Naive thymus-derived CD4-positive, alpha-beta T cell (primary cell): ENCODE data around the gene NR2C2. TPM values are rescaled to one million over a fixed set of nuclear protein-coding genes. Genes with fewer than 3 reads are reported as not detected.
A peak's percentile ranks its signal among the peaks of the same experiment; 100 is the strongest.

Experiments
- ATAC-seq: fragments of 150-1000 bp; cut with Tn5 transposase; 2 replicates; pipeline ENCODE4 v1.10.0; 2021; ENCODE audit warnings: mild to moderate bottlenecking, moderate library complexity
- CTCF ChIA-PET: fragments of 350-600 bp; sonication (Branson Sonifier 250); formaldehyde crosslinking; loops from one replicate; lab custom pipeline; 2021; ENCODE audit warnings: antibody characterized with exemption; lab: Charles Lee
- POLR2A ChIA-PET: fragments of 350-600 bp; sonication (Branson Sonifier 250); formaldehyde crosslinking; loops from one replicate; lab custom pipeline; 2021; ENCODE audit warnings: antibody characterized with exemption, inconsistent platforms; lab: Charles Lee
- DNase-seq, 9 donors: peaks; one replicate each; pipeline versions ENCODE4 v3.0.0 to v3.0.0-alpha.2; 2020 to 2022; ENCODE audit warnings: mixed read lengths in 1 of 9
- H3K27ac ChIP-seq: one replicate; pipeline ENCODE4 v1.7.0; 2013; ENCODE audit warnings: mild to moderate bottlenecking, low read depth, low read length, moderate library complexity
- H3K27me3 ChIP-seq, 2 donors: one replicate each; pipeline ENCODE4 v1.7.0; 2013; ENCODE audit warnings: low read length in 2 of 2, mild to moderate bottlenecking in 2 of 2, moderate library complexity in 2 of 2; ENCODE audit not compliant: control insufficient read depth in 2 of 2, insufficient read depth in 2 of 2
- H3K36me3 ChIP-seq, 3 experiments: 1 replicate in 2 of 3; 2 replicates in 1 of 3; pipeline ENCODE4 v1.7.0; 2013; ENCODE audit warnings: low read length in 3 of 3, mild to moderate bottlenecking in 3 of 3, moderate library complexity in 1 of 3; ENCODE audit not compliant: insufficient read depth in 3 of 3, control insufficient read depth in 2 of 3
- H3K4me1 ChIP-seq, 2 donors: one replicate each; pipeline ENCODE4 v1.7.0; 2013; ENCODE audit warnings: low read length in 2 of 2, mild to moderate bottlenecking in 2 of 2, moderate library complexity in 1 of 2; ENCODE audit not compliant: control insufficient read depth in 2 of 2, insufficient read depth in 2 of 2
- H3K4me3 ChIP-seq: 2 replicates; pipeline ENCODE4 v1.7.0; 2013; ENCODE audit warnings: mild to moderate bottlenecking, low read length
- H3K9me3 ChIP-seq, 3 experiments: 1 replicate in 2 of 3; 2 replicates in 1 of 3; pipeline ENCODE4 v1.7.0; 2013; ENCODE audit warnings: low read length in 3 of 3; ENCODE audit not compliant: control insufficient read depth in 2 of 3
- H3K27ac Mint-ChIP-seq, 9 donors: one replicate each; pipeline ENCODE4 v1.8.0; 2020 to 2022; ENCODE audit warnings: mixed read lengths in 9 of 9, mild to moderate bottlenecking in 8 of 9, moderate library complexity in 5 of 9, inconsistent platforms in 2 of 9
- H3K27me3 Mint-ChIP-seq, 5 donors: one replicate each; pipeline ENCODE4 v1.8.0; 2021 to 2022; ENCODE audit warnings: mixed read lengths in 5 of 5, mild to moderate bottlenecking in 1 of 5
- H3K36me3 Mint-ChIP-seq, 5 donors: one replicate each; pipeline ENCODE4 v1.8.0; 2020 to 2022; ENCODE audit warnings: mixed read lengths in 5 of 5, mild to moderate bottlenecking in 3 of 5, inconsistent platforms in 1 of 5
- H3K4me1 Mint-ChIP-seq, 7 donors: one replicate each; pipeline ENCODE4 v1.8.0; 2020 to 2022; ENCODE audit warnings: mixed read lengths in 7 of 7, mild to moderate bottlenecking in 3 of 7, inconsistent platforms in 1 of 7
- H3K4me3 Mint-ChIP-seq, 10 donors: one replicate each; pipeline ENCODE4 v1.8.0; 2020 to 2022; ENCODE audit warnings: mild to moderate bottlenecking in 10 of 10, mixed read lengths in 10 of 10, moderate library complexity in 6 of 10, inconsistent platforms in 2 of 10
- H3K9me3 Mint-ChIP-seq, 11 donors: one replicate each; pipeline ENCODE4 v1.8.0; 2020 to 2022; ENCODE audit warnings: mixed read lengths in 11 of 11, mild to moderate bottlenecking in 4 of 11, inconsistent platforms in 1 of 11, moderate library complexity in 1 of 11
- intact Hi-C, 2 donors: fragments of 100-400 bp; cut with micrococcal nuclease; formaldehyde crosslinking; loops; one replicate each; pipeline ENCODE4 v1.15.1; 2023
- polyA plus RNA-seq, 2 donors: library from polyadenylated mRNA; unstranded; fragments of 300-500 nt; fragmentation: Illumina TruSeq; gene quantifications; one replicate each; pipeline ENCODE4 v1.2.3, GENCODE V29; 2021
- total RNA-seq, 6 experiments: library from RNA in 5 of 6; stranded (reverse) in 5 of 6; gene quantifications; 1 replicate in 5 of 6; 2 replicates in 1 of 6; pipeline ENCODE4 v1.2.3 and lab custom pipeline; 2021 to 2026

NR2C2 gene
- total and polyA plus RNA-seq, 7 experiments from 2014 or later: 12.7 to 96.3 (median 55.7) TPM

- intact Hi-C loops: loop anchor here (1.0 to 10.0 kb wide), 19 partner anchors 11 to 1983 kb away; partner anchors contain the start of genes CAPN7 (in 2 of the 2), CCDC174 (in 2 of the 2), CHCHD4 (in 2 of the 2) and LSM3 (in 2 of the 2)
- peaks cover 0 to 33% (median 14%) of the 10 kb centered on the region in 5 donors for H3K36me3 Mint-ChIP-seq
- peaks cover 0 to 2% (median 0%) of the 10 kb centered on the region in 11 donors for H3K9me3 Mint-ChIP-seq
- Histone ChIP-seq H3K9me3 (no peaks in the 10 kb centered on the region), H3K36me3 (peaks cover 0 to 20% (median 0%) of the 10 kb centered on the region in 3 experiments), H3K4me3 (peak overlapping the region; percentile 93), H3K4me1 (peaks cover 19 to 22% of the 10 kb centered on the region in 2 donors), H3K27me3 (no peaks in the 10 kb centered on the region), H3K27ac (peak overlapping the region; percentile 99)
- H3K27ac Mint-ChIP-seq: peak overlapping the region; percentile 98 to 100 (median 100)
- H3K27me3 Mint-ChIP-seq: peaks cover 0 to 2% (median 0%) of the 10 kb centered on the region in 5 donors
- ChIA-PET POLR2A (interaction anchor here (0.7 to 2.0 kb wide), 7 partner anchors 13 to 769 kb away, joined by 3 to 15 read pairs (median 4); partner anchors contain the start of genes CCDC174, LSM3 and RBSN), CTCF (no interaction called here)
- H3K4me3 Mint-ChIP-seq: peak overlapping the region; percentile 97 to 100 (median 98)
- DNase-seq: peak; percentile 93 to 98 (median 96)
- H3K4me1 Mint-ChIP-seq: peaks cover 31 to 74% (median 60%) of the 10 kb centered on the region in 7 donors
- peak; percentile 94 for ATAC-seq
Observed at GRCh38 chr3:14947886-14948608, 664 bp downstream of the NR2C2 start.

GRCh38 chr3:14948609-14949038 lies 1.2 kb downstream of the NR2C2 start:
- H3K9me3 Mint-ChIP-seq: peaks cover 0 to 2% (median 0%) of the 10 kb centered on the region in 11 donors
- peak overlapping the region; percentile 78 for H3K27ac ChIP-seq
- ATAC-seq (no peak), DNase-seq (no peak)
- H3K36me3 Mint-ChIP-seq: peaks cover 0 to 29% (median 14%) of the 10 kb centered on the region in 5 donors
- peaks cover 31 to 73% (median 61%) of the 10 kb centered on the region in 7 donors for H3K4me1 Mint-ChIP-seq
- H3K27ac Mint-ChIP-seq: peak overlapping the region; percentile 28 to 100 (median 99)
- peaks cover 0 to 15% (median 0%) of the 10 kb centered on the region in 3 experiments for H3K36me3 ChIP-seq
- peak overlapping the region; percentile 97 to 100 (median 98) for H3K4me3 Mint-ChIP-seq
- ChIA-PET CTCF (no interaction called here), POLR2A (interaction anchor here (0.7 to 1.7 kb wide), 5 partner anchors 12 to 770 kb away, joined by 3 to 10 read pairs (median 4); partner anchors contain the start of genes CCDC174, LSM3 and RBSN)
- intact Hi-C loops: loop anchor here (1.0 to 10.0 kb wide), 15 partner anchors 11 to 1984 kb away; partner anchors contain the start of genes CCDC174 (in 2 of the 2), CHCHD4 (in 2 of the 2), LSM3 (in 2 of the 2) and MRPS25 (in 2 of the 2)
- H3K27me3 ChIP-seq: no peaks in the 10 kb centered on the region
- H3K4me3 ChIP-seq: peak overlapping the region; percentile 73
- H3K27me3 Mint-ChIP-seq: peaks cover 0 to 2% (median 0%) of the 10 kb centered on the region in 5 donors
- H3K4me1 ChIP-seq: peaks cover 19 to 22% of the 10 kb centered on the region in 2 donors
- no peaks in the 10 kb centered on the region for H3K9me3 ChIP-seq

- peak overlapping the region; percentile 97 to 100 (median 98) for H3K4me3 Mint-ChIP-seq
- ChIA-PET CTCF (no interaction called here), POLR2A (interaction anchor here (1.3 to 1.7 kb wide), 3 partner anchors 12 to 297 kb away, joined by 3 to 10 read pairs (median 8); partner anchors contain the start of genes CCDC174 and RBSN)
- H3K9me3 Mint-ChIP-seq: peaks cover 0 to 2% (median 0%) of the 10 kb centered on the region in 11 donors
- H3K4me1 Mint-ChIP-seq: peaks cover 31 to 73% (median 56%) of the 10 kb centered on the region in 7 donors
- Histone ChIP-seq H3K4me3 (peak overlapping the region; percentile 73), H3K9me3 (no peaks in the 10 kb centered on the region), H3K36me3 (peaks cover 0 to 10% (median 0%) of the 10 kb centered on the region in 3 experiments), H3K27ac (peak overlapping the region; percentile 78), H3K4me1 (peaks cover 19 to 22% of the 10 kb centered on the region in 2 donors), H3K27me3 (no peaks in the 10 kb centered on the region)
- peak overlapping the region; percentile 28 to 100 (median 99) for H3K27ac Mint-ChIP-seq
- intact Hi-C loops: loop anchor here (2.0 to 10.0 kb wide), 5 partner anchors 428 to 1984 kb away; no protein-coding TSS in a partner anchor
- H3K36me3 Mint-ChIP-seq: peaks cover 0 to 25% (median 11%) of the 10 kb centered on the region in 5 donors
- H3K27me3 Mint-ChIP-seq: peaks cover 0 to 2% (median 0%) of the 10 kb centered on the region in 5 donors
- no peak for DNase-seq
- ATAC-seq: no peak
Observed at GRCh38 chr3:14949126-14949525, 1.7 kb downstream of the NR2C2 start.

GRCh38 chr3:14950274-14950673 lies 2.9 kb downstream of the NR2C2 start:
- no peak for DNase-seq
- ChIA-PET POLR2A (interaction anchor here (0.9 kb wide), 1 partner anchor 299 kb away, joined by 3 read pairs; no protein-coding TSS in a partner anchor), CTCF (no interaction called here)
- Mint-ChIP-seq H3K27me3 (peaks cover 0 to 2% (median 0%) of the 10 kb centered on the region in 5 donors), H3K36me3 (peaks cover 0 to 21% (median 10%) of the 10 kb centered on the region in 5 donors), H3K4me1 (peaks cover 34 to 76% (median 65%) of the 10 kb centered on the region in 7 donors), H3K27ac (no peak overlapping the region), H3K4me3 (peak overlapping the region in 2 of 10 donors; percentile 7 to 98), H3K9me3 (peaks cover 0 to 2% (median 0%) of the 10 kb centered on the region in 11 donors)
- Histone ChIP-seq H3K9me3 (no peaks in the 10 kb centered on the region), H3K27me3 (no peaks in the 10 kb centered on the region), H3K4me1 (peaks cover 19 to 22% of the 10 kb centered on the region in 2 donors), H3K4me3 (no peak overlapping the region), H3K27ac (no peak overlapping the region), H3K36me3 (peaks cover 0 to 7% (median 0%) of the 10 kb centered on the region in 3 experiments)
- intact Hi-C loops: no loop called here
- ATAC-seq: no peak

DNA sequence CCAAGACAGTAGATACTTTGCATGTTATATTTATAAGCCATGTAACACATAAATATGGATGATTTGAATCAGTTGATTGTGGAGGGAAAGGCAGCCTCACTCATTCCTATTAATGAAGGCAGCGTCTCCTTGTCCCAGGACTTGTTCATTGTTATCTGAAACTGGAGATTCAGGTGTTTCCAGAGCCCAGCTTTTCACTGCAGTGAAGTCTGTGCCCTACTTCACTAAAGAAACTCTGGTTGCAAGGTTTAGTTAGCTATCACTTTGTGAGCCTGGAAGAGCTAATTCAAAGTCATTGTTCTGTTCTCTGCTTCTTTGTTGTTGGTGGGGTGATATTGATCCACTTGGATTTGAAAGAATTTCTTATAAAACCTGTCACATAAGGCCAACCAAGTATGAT lies 9.8 kb downstream of the NR2C2 start:
- H3K27me3 ChIP-seq: no peaks in the 10 kb centered on the region
- peaks cover 35 to 77% (median 69%) of the 10 kb centered on the region in 7 donors for H3K4me1 Mint-ChIP-seq
- intact Hi-C loops: no loop called here
- CTCF ChIA-PET: interaction anchor here (0.6 kb wide), 1 partner anchor 1039 kb away, joined by 3 read pairs; no protein-coding TSS in a partner anchor
- H3K36me3 ChIP-seq: peaks cover 0 to 4% (median 0%) of the 10 kb centered on the region in 3 experiments
- no peaks in the 10 kb centered on the region for H3K27me3 Mint-ChIP-seq
- ATAC-seq (no peak), DNase-seq (no peak)
- H3K4me3 Mint-ChIP-seq: peak overlapping the region in 2 of 10 donors; percentile 14 to 33
- H3K9me3 Mint-ChIP-seq: no peaks in the 10 kb centered on the region
- peaks cover 0 to 23% (median 16%) of the 10 kb centered on the region in 5 donors for H3K36me3 Mint-ChIP-seq
- no peak overlapping the region for H3K4me3 ChIP-seq
- H3K27ac Mint-ChIP-seq: peak overlapping the region in 2 of 9 donors; percentile 2
- no peaks in the 10 kb centered on the region for H3K9me3 ChIP-seq
- POLR2A ChIA-PET: interaction anchor here (1.0 kb wide), 1 partner anchor 21 kb away, joined by 3 read pairs; no protein-coding TSS in a partner anchor
- H3K4me1 ChIP-seq: peaks cover 11 to 17% of the 10 kb centered on the region in 2 donors
- no peak overlapping the region for H3K27ac ChIP-seq

GRCh38 chr3:14957925-14958324 lies 10.5 kb downstream of the NR2C2 start:
- ATAC-seq: no peak
- Histone ChIP-seq H3K36me3 (peaks cover 0 to 10% (median 0%) of the 10 kb centered on the region in 3 experiments), H3K9me3 (no peaks in the 10 kb centered on the region), H3K4me1 (peaks cover 11 to 17% of the 10 kb centered on the region in 2 donors), H3K27ac (no peak overlapping the region), H3K4me3 (no peak overlapping the region), H3K27me3 (no peaks in the 10 kb centered on the region)
- Mint-ChIP-seq H3K4me1 (peaks cover 28 to 72% (median 67%) of the 10 kb centered on the region in 7 donors), H3K27me3 (no peaks in the 10 kb centered on the region), H3K9me3 (no peaks in the 10 kb centered on the region), H3K4me3 (peak overlapping the region in 6 of 10 donors; percentile 1 to 48 (median 25)), H3K27ac (peak overlapping the region in 7 of 9 donors; percentile 0 to 80 (median 2)), H3K36me3 (peaks cover 4 to 26% (median 17%) of the 10 kb centered on the region in 5 donors)
- ChIA-PET POLR2A (no interaction called here), CTCF (interaction anchor here (0.6 kb wide), 1 partner anchor 1040 kb away, joined by 3 read pairs; no protein-coding TSS in a partner anchor)
- intact Hi-C loops: no loop called here
- no peak for DNase-seq
